ENCODE data around the gene CCN5.
"Not testable (repeated sequence)": the region's sequence is repeated elsewhere in the genome, so short reads cannot be mapped to it uniquely, and the experiment has no call there.

Gene CCN5

DNA sequence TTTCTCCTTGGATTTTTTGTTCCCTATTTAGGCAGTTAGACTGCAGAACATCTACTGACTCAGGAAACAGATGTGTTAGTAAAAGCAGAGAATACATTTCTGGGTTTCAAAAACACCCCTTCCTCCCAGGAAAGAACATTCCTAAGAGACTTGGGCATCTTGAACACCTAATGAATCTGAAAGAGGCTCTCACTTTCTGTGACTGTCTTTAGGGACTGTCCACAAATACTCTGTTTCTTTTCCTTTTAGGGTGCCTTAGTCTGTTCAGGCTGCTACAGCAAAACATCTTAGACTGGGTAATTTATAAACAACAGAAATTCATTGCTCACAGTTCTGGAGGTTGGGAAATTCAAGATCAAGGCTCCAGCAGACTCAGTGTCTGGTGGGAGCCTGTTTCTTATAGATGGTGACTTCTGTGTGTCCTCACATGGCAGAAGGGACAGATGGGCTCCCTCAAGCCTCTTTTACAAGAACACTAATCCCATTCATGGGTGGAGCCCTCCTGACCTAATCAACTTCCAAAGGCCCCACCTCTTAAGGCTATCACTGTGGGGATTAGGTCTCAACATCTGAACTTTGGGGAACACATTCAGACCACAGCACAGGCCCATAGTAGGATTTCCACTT lies 19.4 kb upstream of the CCN5 start:
- DNase-seq, result no peak

DNA sequence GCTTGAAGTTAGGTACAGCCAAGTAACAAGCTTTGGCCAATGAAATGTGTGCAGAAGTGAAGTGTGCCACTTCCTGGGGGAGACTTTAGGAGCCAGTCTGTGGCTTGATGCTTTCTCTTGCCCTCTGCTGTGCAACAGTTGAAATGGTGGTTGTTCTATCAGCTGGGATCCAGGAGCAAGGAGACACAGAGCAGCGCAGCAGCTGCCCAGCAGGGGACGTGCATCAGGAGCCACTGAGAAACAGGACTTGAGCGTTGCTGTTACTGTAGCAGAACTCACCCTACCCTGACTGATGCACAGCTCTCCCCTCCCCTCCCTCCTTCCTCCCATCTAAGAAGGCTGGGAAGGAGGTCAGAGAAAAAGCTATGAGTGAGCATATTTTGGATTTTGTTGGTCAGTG lies 18.9 kb upstream of the CCN5 start:
- DNase-seq, result no peak

DNA sequence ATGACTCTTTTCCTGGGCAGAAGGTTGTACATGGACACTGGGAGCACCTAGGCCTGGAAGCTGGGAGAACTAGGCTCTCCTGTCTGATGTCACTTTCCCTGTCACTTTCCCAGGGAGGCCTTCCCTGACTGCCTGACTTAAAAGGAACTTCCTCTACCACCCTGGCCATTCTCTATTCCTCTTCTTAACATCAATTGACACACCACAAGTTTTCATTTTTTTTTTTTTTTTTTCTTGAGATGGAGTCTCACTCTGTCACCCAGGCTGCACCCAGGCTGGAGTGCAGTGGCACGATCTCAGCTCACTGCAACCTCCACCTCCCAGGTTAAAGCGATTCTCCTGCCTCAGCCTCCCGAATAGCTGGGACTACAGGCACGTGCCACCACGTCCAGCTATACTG lies 18.1 kb upstream of the CCN5 start:
- not testable (repeated sequence) for DNase-seq

GRCh38 chr20:44698351-44698750 lies 16.8 kb upstream of the CCN5 start:
- no peak for DNase-seq

GRCh38 chr20:44700306-44700705 lies 14.9 kb upstream of the CCN5 start:
- peak; percentile 51 for DNase-seq

DNA sequence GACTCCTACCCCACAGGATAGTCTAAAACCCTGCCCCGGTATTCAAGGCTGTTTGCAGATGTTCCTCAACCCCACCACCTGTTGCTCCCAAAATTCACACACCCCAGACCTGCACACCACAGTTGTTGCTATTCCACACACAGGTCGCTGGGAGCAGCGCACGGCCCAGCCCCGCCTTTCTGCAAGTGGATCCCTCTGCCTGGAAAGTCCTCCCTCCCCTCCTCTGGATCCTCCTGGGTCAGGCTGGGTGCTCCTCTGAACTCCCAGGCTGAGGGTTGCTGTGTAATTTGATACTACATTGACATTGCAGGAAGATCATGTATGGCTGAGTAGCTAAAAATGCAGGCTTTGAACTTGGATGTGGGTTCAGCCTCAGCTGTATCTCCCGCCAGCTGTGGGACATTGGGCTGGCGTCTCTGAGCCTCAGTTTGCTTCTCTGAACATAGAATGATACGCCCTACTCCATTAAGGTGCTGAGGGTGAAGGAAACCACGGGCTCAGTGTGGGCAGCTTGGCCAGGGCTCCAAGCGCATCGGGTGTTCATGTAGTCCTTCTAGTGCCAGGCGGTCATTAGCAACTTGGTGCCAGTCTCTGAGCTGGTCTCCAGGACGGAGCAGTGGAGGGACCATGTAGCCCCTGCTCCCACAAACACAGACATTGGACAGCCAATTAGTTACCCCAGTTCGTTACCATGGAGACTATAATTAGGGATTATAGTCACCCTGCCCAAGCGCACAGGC lies 13.9 kb upstream of the CCN5 start:
- peak; percentile 20 for DNase-seq

DNA sequence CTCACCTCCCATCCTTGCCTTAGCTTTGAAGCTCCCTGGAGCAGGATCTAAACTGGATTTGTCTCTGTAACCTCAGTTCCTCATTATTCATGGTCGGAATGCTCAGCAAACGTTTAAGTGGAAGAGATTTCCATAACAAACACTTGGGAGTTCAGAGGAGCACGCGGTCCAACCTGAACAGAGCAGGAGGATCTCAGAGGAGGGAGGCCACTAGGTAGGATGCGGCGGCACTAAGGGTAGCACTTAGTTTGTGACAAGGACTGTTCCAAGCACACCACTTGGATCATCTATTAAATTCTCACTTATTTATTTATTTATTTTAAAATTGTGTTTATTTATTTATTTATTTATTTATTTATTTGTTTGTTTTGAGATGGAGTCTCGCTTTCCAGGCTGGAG lies 13.3 kb upstream of the CCN5 start:
- DNase-seq, result no peak

DNA sequence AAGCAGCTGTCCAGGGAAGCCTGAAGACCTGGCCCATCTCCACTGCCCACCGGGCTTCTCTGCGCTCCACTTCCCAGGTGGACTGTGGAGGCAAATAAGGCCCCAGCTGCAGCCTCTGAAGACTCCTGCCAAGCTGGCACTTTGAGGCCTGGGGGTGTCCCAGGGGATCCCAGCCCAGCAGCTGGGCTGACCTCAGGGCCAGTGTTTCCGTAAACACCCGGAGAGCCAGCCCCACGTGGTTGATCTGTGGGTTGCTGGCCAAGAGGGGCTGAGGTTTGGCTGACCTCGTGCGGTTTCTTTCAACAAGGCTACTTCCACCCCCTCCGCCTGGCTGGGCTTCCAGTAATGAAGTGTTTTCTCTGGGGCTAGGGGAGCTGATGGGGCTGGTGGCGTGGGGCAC lies 12.4 kb upstream of the CCN5 start:
- peak; percentile 70 for DNase-seq

DNA sequence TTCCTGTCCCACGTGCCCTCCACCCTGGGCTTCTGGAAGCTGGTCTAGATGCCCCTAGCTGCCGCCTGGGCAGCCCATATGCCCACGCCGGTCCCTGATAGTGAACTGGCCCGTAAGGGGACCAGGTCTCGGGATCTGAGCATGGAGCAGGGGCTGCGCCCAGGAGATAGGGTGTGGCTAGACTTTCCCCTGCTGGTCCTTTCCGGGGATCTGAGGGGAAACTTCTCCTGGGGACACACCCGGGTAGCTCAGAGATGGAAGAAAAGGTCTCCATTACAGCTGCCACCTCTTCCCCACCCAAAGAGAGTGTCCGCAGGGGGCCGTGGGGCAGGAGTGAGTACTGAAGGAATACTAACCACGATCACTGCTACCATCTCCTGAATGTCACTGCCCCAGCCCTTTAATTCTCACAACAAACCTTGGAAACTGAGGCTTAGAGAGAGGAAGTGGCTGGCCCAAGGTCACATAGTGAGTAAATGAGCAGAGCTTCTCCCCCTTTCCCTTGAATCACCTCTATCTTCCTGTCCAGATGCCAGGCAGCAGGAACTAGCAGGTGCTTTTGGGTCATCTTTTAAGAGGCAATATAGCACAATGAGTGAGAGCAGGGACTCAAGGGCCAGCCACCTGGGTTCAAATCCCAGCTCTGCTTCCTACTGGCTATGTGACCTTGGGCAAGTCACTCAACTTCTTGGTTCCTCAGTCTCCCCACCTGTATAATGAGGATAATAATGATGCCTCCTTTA lies 11.8 kb upstream of the CCN5 start:
- DNase-seq, result no peak

GRCh38 chr20:44703956-44704488 lies 11.1 kb upstream of the CCN5 start:
- DNase-seq, result no peak

DNA sequence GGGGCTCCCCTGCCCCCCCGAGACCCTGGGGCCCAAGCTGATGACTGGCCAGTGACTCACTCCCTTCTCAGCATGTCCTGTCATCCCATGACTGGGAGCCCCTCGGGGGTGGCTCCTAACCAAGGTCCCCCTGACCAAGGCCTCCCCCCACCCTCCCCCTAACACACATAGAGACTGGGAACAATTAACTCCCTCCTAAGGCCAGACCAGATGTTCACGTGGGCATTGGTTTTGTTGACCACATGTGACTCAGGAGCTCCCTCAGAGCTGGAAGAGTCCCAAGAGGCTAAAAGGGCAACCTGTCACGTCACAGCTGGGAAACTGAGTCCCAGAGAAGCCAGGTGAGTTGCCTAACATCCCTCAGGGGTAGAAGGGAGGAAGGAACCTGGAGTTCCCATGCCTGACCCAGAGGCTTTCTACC lies 10.6 kb upstream of the CCN5 start:
- no peak for DNase-seq

GRCh38 chr20:44705364-44706094 lies 9.6 kb upstream of the CCN5 start:
- no peak for DNase-seq

- DNase-seq, result peak; percentile 53
Observed at GRCh38 chr20:44706301-44707017, 8.7 kb upstream of the CCN5 start.

DNA sequence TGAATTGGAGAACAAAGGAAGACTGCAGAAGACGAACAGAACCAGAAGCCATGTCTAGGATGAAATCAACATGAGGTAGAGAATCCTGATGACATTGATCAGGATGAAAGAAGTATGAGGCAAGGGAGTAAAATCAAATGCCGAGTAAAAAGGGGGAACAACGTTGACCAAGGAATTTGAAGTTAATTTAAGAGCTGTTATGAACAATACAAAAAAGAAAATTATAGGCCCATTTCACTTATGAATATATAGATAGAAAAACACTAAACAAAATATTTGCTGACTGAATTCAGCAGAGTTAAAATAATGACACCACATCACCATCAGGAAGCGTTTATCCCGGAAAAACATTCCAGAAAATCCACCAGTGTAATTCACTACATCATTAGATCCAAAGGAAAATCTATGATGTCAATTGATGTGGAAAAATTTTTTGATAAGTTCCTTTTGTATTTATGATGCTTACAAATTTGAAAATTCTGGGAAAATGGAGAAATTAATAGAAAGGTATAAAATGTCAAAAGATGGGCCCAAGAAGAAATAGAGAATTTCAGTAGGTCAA lies 8.1 kb upstream of the CCN5 start:
- no peak for DNase-seq

- DNase-seq, result no peak
Observed at GRCh38 chr20:44709380-44709779, 5.8 kb upstream of the CCN5 start.

DNA sequence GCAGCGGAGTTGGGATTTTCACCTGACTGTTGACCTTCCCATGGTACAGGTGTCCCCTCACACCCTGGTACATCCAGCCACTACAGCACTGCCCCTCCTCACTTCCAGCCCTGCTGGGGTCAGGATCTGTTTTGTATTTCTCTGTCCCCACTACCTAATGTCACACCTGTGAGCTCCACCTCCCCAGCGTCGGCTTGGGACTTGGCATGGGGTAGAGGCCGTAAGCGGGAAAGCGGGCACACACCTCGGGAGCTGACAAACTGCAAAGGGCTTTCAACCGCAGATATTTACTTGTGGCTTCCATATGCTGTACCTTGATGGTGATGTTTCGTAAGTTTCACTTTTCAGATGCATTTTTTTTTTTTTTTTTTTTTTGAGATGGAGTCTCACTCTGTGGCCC lies 5.4 kb upstream of the CCN5 start:
- no peak for DNase-seq

GRCh38 chr20:44711237-44711636 lies 3.9 kb upstream of the CCN5 start:
- DNase-seq, result no peak

DNA sequence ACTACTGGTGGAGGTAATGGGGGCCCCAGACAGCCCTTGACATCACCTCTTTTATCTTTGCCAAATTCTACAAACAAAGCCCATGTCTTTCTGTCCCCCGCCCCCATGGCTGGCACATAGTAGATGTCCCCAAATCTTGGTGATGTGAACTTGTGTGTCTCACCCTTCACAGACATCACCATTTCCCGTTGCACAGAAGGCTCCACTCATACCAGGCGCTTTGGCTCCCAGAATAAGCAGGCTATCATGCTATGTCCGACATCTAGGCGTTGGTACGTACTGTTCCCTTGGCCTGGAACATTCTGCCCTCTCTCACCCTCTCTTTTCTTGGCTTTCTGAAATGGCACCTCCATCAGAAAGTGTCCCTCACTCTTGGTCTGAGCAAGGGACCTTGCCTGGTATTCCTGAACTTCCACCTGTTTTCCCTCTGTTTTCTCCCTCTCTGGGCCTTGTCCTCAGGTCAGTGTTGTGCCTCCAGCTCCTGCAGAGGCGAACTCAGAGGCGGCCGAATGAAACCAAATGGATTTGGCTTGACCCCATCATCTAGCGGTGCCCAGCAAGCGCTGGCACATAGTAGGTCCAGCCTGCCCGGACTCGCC lies 968 bp upstream of the CCN5 start:
- DNase-seq, result no peak

DNA sequence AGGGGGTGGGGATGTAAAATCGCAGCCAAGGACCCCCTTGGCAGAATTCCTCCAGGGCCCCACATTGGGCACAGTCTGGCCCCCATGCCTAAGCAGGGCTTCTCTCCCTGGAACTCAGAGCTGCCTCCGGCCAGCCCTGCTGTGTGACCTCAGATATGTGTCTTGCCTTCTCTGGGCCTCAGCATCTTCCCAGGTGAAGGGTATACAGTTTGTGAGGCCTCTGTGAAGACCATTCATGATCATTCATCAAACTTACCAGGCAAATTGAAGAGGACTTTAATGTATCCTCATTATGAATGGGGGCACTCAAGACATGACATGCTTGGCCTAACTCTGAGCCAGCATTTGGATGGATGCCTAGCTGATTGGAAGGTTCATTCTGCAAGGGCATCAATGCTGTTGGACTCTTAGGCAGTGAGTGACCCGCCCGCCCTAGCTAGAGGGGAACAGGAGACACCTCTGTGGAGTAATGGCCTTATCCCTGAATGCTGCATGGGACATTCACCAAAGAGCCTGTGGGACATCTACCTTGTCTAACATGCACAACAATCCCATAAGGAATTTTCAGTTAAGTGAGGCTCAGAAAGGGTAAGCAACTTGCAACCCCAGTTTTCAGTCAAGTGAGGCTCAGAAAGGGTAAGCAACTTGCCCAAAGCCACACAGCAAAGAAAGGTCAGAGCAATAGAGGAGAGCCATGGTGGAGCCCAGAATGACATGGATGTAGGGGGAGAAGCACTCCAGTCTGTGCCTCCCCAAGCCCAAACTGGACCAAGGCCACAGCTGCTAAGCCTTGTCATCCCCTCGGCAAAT lies 535 bp downstream of the CCN5 start:
- no peak for DNase-seq

DNA sequence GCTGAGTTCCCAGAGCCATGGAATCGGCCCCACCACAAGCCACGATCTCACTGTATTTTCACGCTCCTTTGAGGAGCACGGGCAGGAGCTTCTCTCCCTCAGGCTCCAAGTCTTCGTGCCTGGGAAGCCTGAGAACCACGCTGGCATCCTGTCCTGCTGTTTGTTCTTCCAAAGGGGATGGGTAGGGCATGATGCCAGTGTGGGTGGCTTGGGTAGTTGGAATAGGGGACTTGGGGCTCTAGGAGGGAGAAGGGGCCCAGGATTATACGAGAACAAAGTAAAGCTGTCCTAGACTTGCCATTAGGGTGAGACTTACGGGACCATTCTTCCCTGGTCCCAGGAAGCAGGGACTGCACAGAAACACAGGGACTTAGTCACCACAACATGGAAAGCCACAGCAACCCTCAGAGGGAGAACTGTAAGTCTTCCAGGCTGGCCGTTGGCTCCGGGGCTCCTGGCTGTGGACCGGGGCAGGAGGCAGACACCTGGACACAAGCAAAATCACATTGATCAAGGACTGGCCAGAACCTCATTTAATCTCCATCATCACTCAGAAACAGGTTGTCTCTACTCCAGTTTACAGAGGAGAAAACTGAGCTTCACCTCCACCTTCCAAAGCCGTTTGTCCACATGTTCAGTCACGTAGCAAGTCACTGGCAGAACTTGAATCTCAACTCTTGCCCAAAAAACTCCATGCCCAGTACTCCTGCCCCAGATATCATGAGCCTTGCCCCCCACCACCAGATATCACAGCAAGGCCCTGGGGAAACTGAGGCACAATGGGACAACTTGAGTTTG lies 1.3 kb downstream of the CCN5 start:
- no peak for DNase-seq

Measured in NCI-H1092 treated with DMSO at 0.1 percent for 48 hours (cell line).